Mesenchymal stem cell (in vitro differentiated cells and primary cell): ENCODE results near the gene DNER.

Experiments
- DNase-seq: peaks from one replicate; pipeline ENCODE4 v3.0.0-alpha.2; 2013
- H2AFZ ChIP-seq: one replicate; pipeline ENCODE4 v1.6.1; 2013; ENCODE audit warnings: low read depth, mild to moderate bottlenecking, control low read depth, inconsistent platforms, low read length, moderate library complexity
- H2AK5ac ChIP-seq: 2 replicates; pipeline ENCODE4 v1.6.1; 2013; ENCODE audit warnings: low read length, moderate library complexity, mild to moderate bottlenecking, inconsistent platforms; ENCODE audit not compliant: severe bottlenecking
- H2BK120ac ChIP-seq: one replicate; pipeline ENCODE4 v1.6.1; 2013; ENCODE audit warnings: low read depth, mild to moderate bottlenecking, inconsistent platforms, low read length, moderate library complexity
- H2BK12ac ChIP-seq, 2 experiments: one replicate each; pipeline ENCODE4 v1.6.1; 2013; ENCODE audit warnings: inconsistent platforms in 2 of 2, low read length in 2 of 2, mild to moderate bottlenecking in 2 of 2, moderate library complexity in 2 of 2, control low read depth in 1 of 2
- H2BK15ac ChIP-seq: one replicate; pipeline ENCODE4 v1.6.1; 2013; ENCODE audit warnings: mild to moderate bottlenecking, low read depth, inconsistent platforms; ENCODE audit not compliant: poor library complexity, severe bottlenecking
- H2BK5ac ChIP-seq: 2 replicates; pipeline ENCODE4 v1.6.1; 2013; ENCODE audit warnings: low read depth, mild to moderate bottlenecking, low read length, control low read depth, inconsistent platforms; ENCODE audit not compliant: poor library complexity, severe bottlenecking
- H3K14ac ChIP-seq, 2 experiments: one replicate each; pipeline ENCODE4 v1.6.1; 2013; ENCODE audit warnings: inconsistent platforms in 2 of 2, low read length in 2 of 2, control low read depth in 1 of 2, mild to moderate bottlenecking in 1 of 2, moderate library complexity in 1 of 2
- H3K18ac ChIP-seq, 2 experiments: one replicate each; pipeline ENCODE4 v1.6.1; 2013; ENCODE audit warnings: inconsistent platforms in 2 of 2, low read length in 2 of 2, control low read depth in 1 of 2, low read depth in 1 of 2, mild to moderate bottlenecking in 1 of 2
- H3K23ac ChIP-seq, 2 experiments: one replicate each; pipeline ENCODE4 v1.6.1; 2013; ENCODE audit warnings: inconsistent platforms in 2 of 2, low read length in 2 of 2, mild to moderate bottlenecking in 2 of 2, moderate library complexity in 2 of 2, control low read depth in 1 of 2
- H3K27ac ChIP-seq: 2 replicates; pipeline ENCODE4 v1.5.1; 2013; ENCODE audit warnings: mild to moderate bottlenecking, moderate library complexity, low read length, control low read depth, inconsistent platforms; ENCODE audit not compliant: poor library complexity, severe bottlenecking
- H3K27me3 ChIP-seq, 2 experiments: 2 replicates each; pipeline versions ENCODE4 v1.6.1 to v1.7.0; 2013; ENCODE audit warnings: low read length in 2 of 2, mild to moderate bottlenecking in 2 of 2, moderate library complexity in 2 of 2, control low read depth in 1 of 2, inconsistent platforms in 1 of 2; ENCODE audit not compliant: control insufficient read depth in 1 of 2, insufficient read depth in 1 of 2
- H3K36me3 ChIP-seq, 2 experiments: 2 replicates each; pipeline versions ENCODE4 v1.6.1 to v1.7.0; 2013; ENCODE audit warnings: low read length in 2 of 2, control low read depth in 1 of 2, inconsistent platforms in 1 of 2, low read depth in 1 of 2, mild to moderate bottlenecking in 1 of 2; ENCODE audit not compliant: insufficient read depth in 2 of 2, control insufficient read depth in 1 of 2
- H3K4ac ChIP-seq, 2 experiments: one replicate each; pipeline ENCODE4 v1.6.1; 2013; ENCODE audit warnings: inconsistent platforms in 2 of 2, low read length in 2 of 2, mild to moderate bottlenecking in 2 of 2, moderate library complexity in 2 of 2, control low read depth in 1 of 2, low read depth in 1 of 2
- H3K4me1 ChIP-seq: 2 replicates; pipeline ENCODE4 v1.6.1; 2013; ENCODE audit warnings: low read depth, low read length, control low read depth; ENCODE audit not compliant: control insufficient read depth, insufficient read depth
- H3K4me2 ChIP-seq: 2 replicates; pipeline ENCODE4 v1.6.1; 2013; ENCODE audit warnings: low read length, mild to moderate bottlenecking, inconsistent platforms; ENCODE audit not compliant: poor library complexity, severe bottlenecking
- H3K4me3 ChIP-seq, 2 experiments: 2 replicates each; pipeline versions ENCODE4 v1.5.1 to v1.7.0; 2013; ENCODE audit warnings: low read length in 2 of 2, mild to moderate bottlenecking in 2 of 2, control low read depth in 1 of 2, low read depth in 1 of 2; ENCODE audit not compliant: insufficient read depth in 1 of 2
- H3K79me1 ChIP-seq: replicated peaks from 2 replicates; pipeline ENCODE4 v1.6.1; 2013; ENCODE audit warnings: mild to moderate bottlenecking, control low read depth, low read length, inconsistent platforms; ENCODE audit not compliant: poor library complexity, severe bottlenecking
- H3K9ac ChIP-seq: 2 replicates; pipeline ENCODE4 v1.7.0; 2013; ENCODE audit warnings: mild to moderate bottlenecking, low read length, moderate library complexity
- H3K9me3 ChIP-seq: 2 replicates; pipeline ENCODE4 v1.7.0; 2013; ENCODE audit warnings: mild to moderate bottlenecking, low read length; ENCODE audit not compliant: control insufficient read depth
- H4K8ac ChIP-seq: one replicate; pipeline ENCODE4 v1.6.1; 2013; ENCODE audit warnings: inconsistent platforms, mild to moderate bottlenecking, low read length, moderate library complexity
- H4K91ac ChIP-seq: one replicate; pipeline ENCODE4 v1.6.1; 2013; ENCODE audit warnings: mild to moderate bottlenecking, low read length, inconsistent platforms
- WGBS: methylation state at CpG from one replicate; pipeline ENCODE4 v1.1.7; 2013; ENCODE audit warnings: mixed read lengths; 5-methylcytosine and 5-hydroxymethylcytosine counted together

DNER gene

DNA sequence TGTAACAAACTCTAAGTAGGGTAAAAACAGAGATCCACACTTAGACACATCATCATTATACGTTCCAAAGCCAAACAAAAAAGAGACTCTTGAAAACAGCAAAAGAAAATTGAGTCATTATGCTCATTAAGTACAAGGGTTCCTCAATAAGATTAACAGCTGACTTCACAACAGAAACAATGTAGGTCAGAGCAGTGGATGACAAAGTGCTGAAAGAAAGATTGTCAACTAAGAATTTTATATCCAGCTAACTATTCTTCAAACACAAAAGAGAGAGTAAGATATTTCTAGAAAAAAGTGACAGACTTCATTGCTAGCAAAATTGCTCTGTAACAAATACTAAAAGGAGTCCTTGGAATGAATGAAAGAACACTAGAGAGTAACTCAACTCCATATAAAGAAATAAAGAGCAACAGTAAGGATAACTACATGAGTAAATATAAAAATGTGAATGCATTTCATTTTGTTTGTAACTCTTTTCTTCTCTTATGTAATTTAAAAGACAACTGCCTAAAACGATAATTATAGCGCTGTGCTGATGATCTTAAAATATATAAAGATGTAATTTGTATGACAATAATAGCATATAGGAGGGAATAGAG lies 23.8 kb upstream of the DNER start:
- Histone ChIP-seq H2BK15ac (no peak overlapping the region), H4K91ac (no peak overlapping the region), H3K18ac (no peak overlapping the region), H3K14ac (no peak overlapping the region), H3K4me3 (no peak overlapping the region), H3K4me1 (no peaks in the 10 kb centered on the region), H2BK5ac (no peak overlapping the region), H2BK120ac (no peak overlapping the region), H3K36me3 (no peaks in the 10 kb centered on the region), H2AFZ (no peak overlapping the region), H3K79me1 (no peaks in the 10 kb centered on the region), H4K8ac (no peak overlapping the region), H3K4ac (no peak overlapping the region), H2AK5ac (no peak overlapping the region), H2BK12ac (no peak overlapping the region), H3K23ac (no peak overlapping the region), H3K9me3 (peaks cover 33% of the 10 kb centered on the region), H3K9ac (no peak overlapping the region), H3K27me3 (no peaks in the 10 kb centered on the region), H3K4me2 (no peak overlapping the region), H3K27ac (no peak overlapping the region)
- no CpG with 5 or more reads among the region's 3 CpGs for WGBS
- no peak for DNase-seq

DNA sequence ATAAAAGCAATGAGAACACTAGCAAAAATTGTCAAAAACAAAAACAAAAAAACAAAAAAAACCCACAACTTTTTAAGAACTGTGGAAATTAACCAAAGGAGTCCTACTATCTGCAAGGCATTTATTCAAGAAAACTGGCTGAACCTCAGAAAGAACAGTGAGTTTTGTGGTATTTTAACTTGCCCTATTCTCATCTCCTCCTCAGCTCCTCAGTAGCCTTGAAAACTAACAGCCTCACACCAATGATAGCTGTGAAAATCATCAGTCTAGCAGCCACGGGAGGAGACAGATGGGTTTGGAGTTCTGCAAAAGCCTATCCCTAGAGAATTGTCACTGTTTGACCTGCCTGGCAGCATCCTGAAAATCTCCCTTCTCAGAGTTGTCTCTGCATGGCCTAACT lies 20.1 kb upstream of the DNER start:
- no peak overlapping the region for H4K91ac ChIP-seq
- no peak overlapping the region for H2AFZ ChIP-seq
- H2BK5ac ChIP-seq: no peak overlapping the region
- no peak overlapping the region for H3K4me3 ChIP-seq
- no peaks in the 10 kb centered on the region for H3K4me1 ChIP-seq
- no peak overlapping the region for H2BK15ac ChIP-seq
- no peak overlapping the region for H3K23ac ChIP-seq
- H3K27me3 ChIP-seq: no peaks in the 10 kb centered on the region
- H3K27ac ChIP-seq: no peak overlapping the region
- no peak overlapping the region for H3K18ac ChIP-seq
- H4K8ac ChIP-seq: no peak overlapping the region
- no peak overlapping the region for H3K4me2 ChIP-seq
- no peak overlapping the region for H3K14ac ChIP-seq
- no peaks in the 10 kb centered on the region for H3K36me3 ChIP-seq
- no peak overlapping the region for H2BK120ac ChIP-seq
- H3K79me1 ChIP-seq: no peaks in the 10 kb centered on the region
- H2BK12ac ChIP-seq: no peak overlapping the region
- H3K9me3 ChIP-seq: peaks cover 24% of the 10 kb centered on the region
- H2AK5ac ChIP-seq: no peak overlapping the region
- no peak overlapping the region for H3K9ac ChIP-seq
- H3K4ac ChIP-seq: no peak overlapping the region
- no peak for DNase-seq
- WGBS: 67% methylated on average over 1 of the region's 1 CpG

DNA sequence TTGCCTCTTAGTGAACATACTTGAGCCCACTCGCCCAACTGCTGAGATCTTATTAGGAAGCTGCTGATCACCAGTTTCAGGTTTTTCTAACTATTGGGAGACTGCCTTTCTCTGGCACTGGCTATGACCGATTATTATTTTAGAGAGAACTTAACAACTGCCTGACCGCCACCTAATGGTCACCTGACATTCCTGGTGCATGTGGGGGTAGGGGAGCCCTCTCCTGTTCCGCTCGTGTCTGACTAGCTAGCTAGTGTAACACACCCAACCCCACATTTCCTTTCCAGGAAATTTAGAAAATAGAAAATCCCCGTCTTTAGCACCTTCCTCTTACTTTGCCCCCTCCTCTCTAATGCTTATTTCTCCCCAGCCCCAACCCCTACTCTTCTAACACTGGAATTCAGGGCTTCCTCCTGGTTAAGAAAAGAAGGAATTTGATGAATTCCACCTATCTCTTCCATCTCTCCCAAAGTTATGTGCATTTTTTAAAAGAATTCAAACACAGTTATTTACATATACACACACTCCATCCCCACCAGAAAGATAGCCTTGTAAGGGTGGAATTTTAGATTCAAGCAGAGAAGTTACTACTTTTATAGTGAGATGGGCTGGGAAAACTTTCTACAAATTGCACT lies 19.4 kb upstream of the DNER start:
- Histone ChIP-seq H3K4me1 (no peaks in the 10 kb centered on the region), H2BK15ac (no peak overlapping the region), H3K27ac (no peak overlapping the region), H3K9me3 (peaks cover 18% of the 10 kb centered on the region), H3K79me1 (no peaks in the 10 kb centered on the region), H4K91ac (no peak overlapping the region), H2BK5ac (no peak overlapping the region), H2BK12ac (no peak overlapping the region), H3K9ac (no peak overlapping the region), H3K23ac (no peak overlapping the region), H3K4ac (no peak overlapping the region), H2AK5ac (no peak overlapping the region), H2AFZ (no peak overlapping the region), H3K4me3 (no peak overlapping the region), H3K27me3 (no peaks in the 10 kb centered on the region), H3K36me3 (no peaks in the 10 kb centered on the region), H3K4me2 (no peak overlapping the region), H3K18ac (no peak overlapping the region), H4K8ac (no peak overlapping the region), H3K14ac (no peak overlapping the region), H2BK120ac (no peak overlapping the region)
- WGBS: 85% methylated on average over 6 of the region's 6 CpGs
- DNase-seq: no peak

GRCh38 chr2:229732897-229733296 lies 18.5 kb upstream of the DNER start:
- Histone ChIP-seq H4K91ac (no peak overlapping the region), H3K9me3 (peaks cover 12% of the 10 kb centered on the region), H2BK12ac (no peak overlapping the region), H2BK120ac (no peak overlapping the region), H3K9ac (no peak overlapping the region), H2AFZ (no peak overlapping the region), H3K4me3 (no peak overlapping the region), H2BK15ac (no peak overlapping the region), H3K23ac (no peak overlapping the region), H3K4ac (no peak overlapping the region), H3K14ac (no peak overlapping the region), H3K4me2 (no peak overlapping the region), H3K4me1 (no peaks in the 10 kb centered on the region), H3K36me3 (no peaks in the 10 kb centered on the region), H3K27ac (no peak overlapping the region), H2AK5ac (no peak overlapping the region), H3K79me1 (no peaks in the 10 kb centered on the region), H2BK5ac (no peak overlapping the region), H3K18ac (no peak overlapping the region), H4K8ac (no peak overlapping the region), H3K27me3 (no peaks in the 10 kb centered on the region)
- no peak for DNase-seq
- 94% methylated on average over 6 of the region's 6 CpGs for WGBS
